Sigmoid colon (tissue), 4 donors: ENCODE results near the gene RIPK1.

ENCODE experiments used
- EP300 ChIP-seq, 4 donors: sonication (generic); formaldehyde crosslinking; IDR thresholded peaks; one replicate each; pipeline ENCODE4 v1.6.1; 2017; ENCODE audit warnings: antibody characterized with exemption in 4 of 4
- POLR2A ChIP-seq, 2 donors: fragments of 450-650 bp; IDR thresholded peaks; one replicate each; pipeline ENCODE4 v1.6.1; 2016; ENCODE audit warnings: antibody characterized with exemption in 2 of 2, mild to moderate bottlenecking in 2 of 2, moderate library complexity in 2 of 2
- POLR2AphosphoS5 ChIP-seq, 4 donors: sonication (generic); formaldehyde crosslinking; IDR thresholded peaks; one replicate each; pipeline ENCODE4 v1.6.1; 2017; ENCODE audit warnings: antibody characterized with exemption in 4 of 4
- TF ChIP-seq, protein P1 (sequence below), 4 experiments: fragments of 450-650 bp in 3 of 4; fragments of 200-600 bp in 1 of 4; IDR thresholded peaks; one replicate each; pipeline ENCODE4 v1.5.1; 2016 to 2019; ENCODE audit warnings: antibody characterized with exemption in 4 of 4, mild to moderate bottlenecking in 3 of 4, moderate library complexity in 2 of 4

DNA sequence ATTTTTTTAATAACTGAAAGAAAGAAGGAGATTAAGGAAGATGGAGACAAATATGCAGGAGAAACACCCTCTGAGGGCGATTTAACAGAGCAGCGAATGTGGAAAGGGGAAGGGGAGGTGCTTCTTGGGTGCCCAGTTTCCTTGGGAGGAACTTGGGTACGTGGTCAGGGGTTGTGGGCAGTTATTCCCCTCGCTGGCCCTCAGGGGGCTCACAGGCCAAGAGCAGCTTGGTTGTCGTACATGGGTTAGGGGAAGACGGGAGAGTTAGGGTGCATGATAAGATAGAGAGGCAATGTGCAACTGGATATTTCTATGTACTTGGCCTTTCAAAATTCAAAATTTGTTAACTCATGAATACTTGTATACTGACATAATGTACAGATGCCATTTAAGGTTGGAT lies 96.1 kb downstream of the RIPK1 start:
- TF ChIP-seq, protein P1, sequence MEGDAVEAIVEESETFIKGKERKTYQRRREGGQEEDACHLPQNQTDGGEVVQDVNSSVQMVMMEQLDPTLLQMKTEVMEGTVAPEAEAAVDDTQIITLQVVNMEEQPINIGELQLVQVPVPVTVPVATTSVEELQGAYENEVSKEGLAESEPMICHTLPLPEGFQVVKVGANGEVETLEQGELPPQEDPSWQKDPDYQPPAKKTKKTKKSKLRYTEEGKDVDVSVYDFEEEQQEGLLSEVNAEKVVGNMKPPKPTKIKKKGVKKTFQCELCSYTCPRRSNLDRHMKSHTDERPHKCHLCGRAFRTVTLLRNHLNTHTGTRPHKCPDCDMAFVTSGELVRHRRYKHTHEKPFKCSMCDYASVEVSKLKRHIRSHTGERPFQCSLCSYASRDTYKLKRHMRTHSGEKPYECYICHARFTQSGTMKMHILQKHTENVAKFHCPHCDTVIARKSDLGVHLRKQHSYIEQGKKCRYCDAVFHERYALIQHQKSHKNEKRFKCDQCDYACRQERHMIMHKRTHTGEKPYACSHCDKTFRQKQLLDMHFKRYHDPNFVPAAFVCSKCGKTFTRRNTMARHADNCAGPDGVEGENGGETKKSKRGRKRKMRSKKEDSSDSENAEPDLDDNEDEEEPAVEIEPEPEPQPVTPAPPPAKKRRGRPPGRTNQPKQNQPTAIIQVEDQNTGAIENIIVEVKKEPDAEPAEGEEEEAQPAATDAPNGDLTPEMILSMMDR (IDR thresholded peaks at IDR 0.05): no peak
- TF ChIP-seq POLR2A (IDR thresholded peaks at IDR 0.05) (no peak), POLR2AphosphoS5 (IDR thresholded peaks at IDR 0.05) (no peak), EP300 (IDR thresholded peaks at IDR 0.05) (no peak)
